DMS 273 treated with DMSO at 0.1 percent for 48 hours (cell line): ENCODE measurements around the gene KIR2DL1.
"Not testable (repeated sequence)": the region's sequence is repeated elsewhere in the genome, so short reads cannot be mapped to it uniquely, and the experiment has no call there.

Source experiments
- DNase-seq: peaks from one replicate; lab custom pipeline; 2025; lab: John Stamatoyannopoulos, UW

Gene KIR2DL1

GRCh38 chr19:54771018-54771960, 1.7 kb downstream of the KIR2DL1 start:
- DNase-seq = not testable (repeated sequence)

DNA sequence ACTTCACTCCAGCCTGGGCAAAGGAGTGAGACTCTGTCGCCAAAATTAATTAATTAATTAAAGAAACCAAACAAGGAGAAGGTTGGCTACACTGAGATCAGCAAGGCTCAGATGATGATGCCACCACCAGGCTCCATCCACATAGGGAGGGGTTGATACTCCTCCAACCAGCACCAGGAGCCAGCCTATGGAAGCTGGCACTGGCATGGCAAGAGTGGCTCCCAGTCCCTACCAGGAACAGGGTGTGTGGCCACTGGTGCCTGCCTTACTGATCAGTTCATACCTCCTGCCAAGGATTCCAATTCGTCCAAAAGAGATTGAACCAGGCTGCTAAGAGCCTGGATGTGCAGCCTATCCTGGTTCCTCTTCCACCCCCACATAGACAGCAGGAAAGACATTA, 3.1 kb downstream of the KIR2DL1 start:
- DNase-seq = not testable (repeated sequence)

GRCh38 chr19:54775095-54775815, 5.7 kb downstream of the KIR2DL1 start:
- not testable (repeated sequence) for DNase-seq

DNA sequence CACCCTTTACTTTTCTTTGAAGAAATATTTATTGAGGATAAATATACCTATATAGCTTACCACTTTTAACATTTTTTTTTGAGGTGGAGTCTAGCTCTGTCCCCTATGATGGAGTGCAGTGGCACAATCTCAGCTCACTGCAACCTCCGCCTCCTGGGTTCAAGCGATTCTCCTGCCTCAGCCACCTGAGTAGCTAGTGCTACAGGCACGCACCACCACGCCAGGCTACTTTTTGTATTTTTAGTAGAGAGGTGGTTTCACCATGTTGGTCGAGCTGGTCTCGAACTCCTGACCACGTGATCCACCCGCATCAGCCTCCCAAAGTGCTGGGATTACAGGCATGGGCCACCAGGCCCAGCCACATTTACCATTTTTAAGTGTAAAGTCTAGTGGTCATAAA, 6.2 kb downstream of the KIR2DL1 start:
- DNase-seq = not testable (repeated sequence)

GRCh38 chr19:54777851-54778250, 8.3 kb downstream of the KIR2DL1 start:
- DNase-seq = not testable (repeated sequence)

GRCh38 chr19:54778896-54779295, 9.3 kb downstream of the KIR2DL1 start:
- DNase-seq = not testable (repeated sequence)

DNA sequence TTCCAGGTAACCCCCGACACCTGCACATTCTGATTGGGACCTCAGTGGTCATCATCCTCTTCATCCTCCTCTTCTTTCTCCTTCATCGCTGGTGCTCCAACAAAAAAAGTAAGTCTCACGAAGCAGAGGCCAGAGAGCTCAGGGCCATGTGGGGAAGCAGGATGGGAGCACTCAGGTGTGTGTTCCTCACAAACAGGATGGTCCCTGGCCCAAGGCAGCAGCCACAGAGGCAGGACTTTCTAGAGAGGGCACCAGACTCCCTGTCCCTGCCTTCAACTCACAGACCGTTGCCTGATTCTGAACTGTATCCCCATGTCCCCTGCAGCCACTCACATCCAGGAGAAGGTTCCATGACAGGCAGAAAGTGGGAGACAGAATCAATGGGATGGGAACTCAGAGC, 13.3 kb downstream of the KIR2DL1 start:
- not testable (repeated sequence) for DNase-seq

- DNase-seq = not testable (repeated sequence)
Observed at GRCh38 chr19:54786091-54786723, 16.6 kb downstream of the KIR2DL1 start.

- DNase-seq = not testable (repeated sequence)
Observed at GRCh38 chr19:54788154-54788553, 18.6 kb downstream of the KIR2DL1 start.

DNA sequence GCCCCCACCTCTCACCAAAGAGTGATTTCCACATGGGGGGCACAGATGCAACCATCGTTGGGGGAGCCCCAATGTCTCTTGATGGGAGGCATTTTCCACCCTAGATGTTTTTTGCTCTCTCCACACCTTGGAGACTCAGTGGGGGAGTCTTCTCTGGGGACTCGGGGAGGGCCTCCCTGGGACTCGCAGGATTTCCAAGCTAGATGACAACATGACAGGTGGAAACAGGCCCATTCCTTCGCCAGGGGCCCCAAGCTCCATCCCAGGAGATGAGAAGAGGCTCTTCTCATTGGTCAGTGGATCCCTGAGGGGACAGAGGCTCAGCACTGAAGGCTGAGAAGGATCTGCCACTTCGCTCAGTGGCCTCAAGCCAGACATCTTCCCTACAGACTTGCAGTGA, 21.1 kb downstream of the KIR2DL1 start:
- DNase-seq = no peak

DNA sequence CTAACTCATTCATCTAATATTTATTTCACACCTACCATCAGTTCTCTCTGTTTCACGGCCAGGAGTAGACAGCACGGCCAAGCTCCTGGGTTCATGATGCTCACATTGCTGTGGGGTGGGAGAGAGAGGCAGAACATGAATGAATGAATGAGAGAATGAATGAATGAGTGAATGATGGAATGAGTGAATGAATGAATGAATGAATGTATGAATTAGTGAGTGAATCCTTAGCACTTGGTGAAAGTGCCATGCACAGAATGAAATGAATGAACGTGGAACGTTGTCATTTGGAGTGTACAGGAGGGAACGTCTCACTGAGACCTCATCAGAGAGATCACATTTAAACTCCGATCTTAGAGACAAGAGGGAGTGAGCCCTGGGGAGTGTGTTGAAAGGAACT, 21.9 kb downstream of the KIR2DL1 start:
- no peak for DNase-seq

DNA sequence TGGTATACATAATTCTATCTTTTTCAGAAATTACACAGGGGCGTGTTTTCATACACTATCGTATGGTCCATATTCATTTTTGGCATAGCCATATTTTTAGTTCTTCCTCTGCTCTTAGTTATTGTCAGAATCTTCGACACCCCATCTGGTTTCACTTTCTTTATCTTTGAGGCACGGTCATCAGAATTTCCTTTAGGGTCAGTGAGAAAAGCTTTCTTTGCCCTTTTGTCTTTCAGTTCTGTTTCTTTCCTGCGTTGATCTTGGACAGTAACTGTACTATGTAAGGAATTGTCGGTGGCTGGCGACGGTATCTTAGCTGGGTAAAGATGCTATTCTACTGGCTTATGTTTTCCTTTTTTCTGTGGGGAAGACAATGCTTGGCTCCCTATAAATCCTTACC, 23.2 kb downstream of the KIR2DL1 start:
- no peak for DNase-seq

DNA sequence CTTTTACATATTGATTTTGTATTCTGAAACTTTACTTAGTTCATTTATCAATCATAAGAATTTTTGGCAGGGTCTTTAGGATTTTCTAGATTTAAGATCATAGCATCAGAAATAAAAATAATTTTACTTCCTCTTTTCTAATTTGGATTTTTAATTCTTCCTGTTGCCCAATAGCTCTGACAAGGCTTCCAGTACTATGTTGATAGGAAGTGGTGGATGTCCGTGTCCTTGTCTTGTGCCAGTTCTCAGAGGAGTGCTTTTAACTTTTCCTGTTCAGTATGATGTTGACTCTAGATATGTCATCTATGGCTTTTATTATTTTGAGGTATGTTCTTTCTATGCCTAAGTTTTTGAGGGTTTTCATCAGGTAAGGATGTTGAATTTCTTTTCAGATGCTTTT, 26.2 kb downstream of the KIR2DL1 start:
- no peak for DNase-seq

- DNase-seq = no peak
Observed at GRCh38 chr19:54803410-54803809, 33.8 kb downstream of the KIR2DL1 start, which contains the start of gene KIR2DL4. TSS of gene KIR2DL4 (plus strand) at chr19:54803610. CDS start at chr19:54803652, 42 bp downstream.

DNA sequence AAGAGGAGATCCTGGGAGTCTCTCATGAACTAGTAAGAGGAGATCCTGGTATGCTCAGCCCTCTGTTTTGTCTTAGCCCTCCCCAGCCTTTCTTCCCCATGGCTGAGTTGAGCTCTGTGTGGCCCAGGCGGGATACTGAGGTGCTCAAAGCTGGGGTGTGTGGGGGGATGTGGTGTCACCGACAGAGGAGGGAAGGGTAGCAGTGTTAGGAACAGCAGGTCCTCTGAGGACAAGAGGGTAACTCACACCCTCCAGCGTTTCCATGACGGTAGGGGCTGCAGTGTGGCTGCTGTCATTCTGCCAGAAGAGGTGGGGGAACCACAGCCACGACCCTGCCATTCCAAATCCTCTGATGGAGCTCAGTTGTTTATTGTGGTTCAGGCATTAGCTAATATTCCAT, 34.5 kb downstream of the KIR2DL1 start:
- DNase-seq = no peak

DNA sequence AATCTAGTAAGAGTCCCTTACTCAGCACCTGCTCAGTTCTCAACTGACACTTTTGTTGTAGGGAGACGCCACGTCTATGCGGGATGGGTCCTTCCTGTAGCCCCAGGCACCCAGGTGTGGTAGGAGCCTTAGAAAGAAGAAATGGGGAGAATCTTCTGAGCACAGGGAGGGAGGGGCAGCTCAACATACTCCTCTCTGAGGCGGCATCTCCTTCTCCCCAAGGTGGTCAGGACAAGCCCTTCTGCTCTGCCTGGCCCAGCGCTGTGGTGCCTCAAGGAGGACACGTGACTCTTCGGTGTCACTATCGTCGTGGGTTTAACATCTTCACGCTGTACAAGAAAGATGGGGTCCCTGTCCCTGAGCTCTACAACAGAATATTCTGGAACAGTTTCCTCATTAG, 35.0 kb downstream of the KIR2DL1 start:
- DNase-seq = no peak

- DNase-seq = no peak
Observed at GRCh38 chr19:54805665-54806515, 36.3 kb downstream of the KIR2DL1 start.

- DNase-seq = no peak
Observed at GRCh38 chr19:54806516-54806838, 36.9 kb downstream of the KIR2DL1 start.

DNA sequence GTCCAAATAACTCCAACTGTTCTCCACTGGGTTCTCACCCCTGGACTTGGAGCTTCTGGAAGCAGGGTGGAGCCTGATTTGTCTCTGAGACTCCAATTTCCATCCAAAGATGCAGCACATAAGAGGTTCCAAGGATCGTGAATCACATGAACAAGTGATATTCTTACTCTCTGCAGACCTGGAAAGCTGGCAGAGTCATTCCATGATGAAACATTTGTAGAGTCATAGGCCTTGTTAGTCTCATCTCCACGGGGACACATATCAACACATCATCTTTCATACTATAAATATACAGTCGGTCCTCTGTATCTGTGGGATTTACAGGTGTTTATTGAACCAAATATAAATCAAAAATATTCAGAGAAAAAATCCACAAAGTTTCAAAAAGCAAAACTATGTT, 45.0 kb downstream of the KIR2DL1 start:
- not testable (repeated sequence) for DNase-seq

GRCh38 chr19:54816251-54816650, 46.7 kb downstream of the KIR2DL1 start, which contains the start of gene KIR3DL1:
TSS of gene KIR3DL1 (plus strand) at chr19:54816468.
- not testable (repeated sequence) for DNase-seq
